SIG-M5 treated with dmso at 0.1 percent for 504 hours (cell line): ENCODE measurements around the gene CSNK2A3.
A peak's percentile ranks its signal among the peaks of the same experiment; 100 is the strongest.
"Not testable (repeated sequence)": the region's sequence is repeated elsewhere in the genome, so short reads cannot be mapped to it uniquely, and the experiment has no call there.

ENCODE experiments used
- DNase-seq: peaks from one replicate; lab custom pipeline; 2025; ENCODE audit not compliant: unreplicated experiment; lab: John Stamatoyannopoulos, UW

The CSNK2A3 gene

DNA sequence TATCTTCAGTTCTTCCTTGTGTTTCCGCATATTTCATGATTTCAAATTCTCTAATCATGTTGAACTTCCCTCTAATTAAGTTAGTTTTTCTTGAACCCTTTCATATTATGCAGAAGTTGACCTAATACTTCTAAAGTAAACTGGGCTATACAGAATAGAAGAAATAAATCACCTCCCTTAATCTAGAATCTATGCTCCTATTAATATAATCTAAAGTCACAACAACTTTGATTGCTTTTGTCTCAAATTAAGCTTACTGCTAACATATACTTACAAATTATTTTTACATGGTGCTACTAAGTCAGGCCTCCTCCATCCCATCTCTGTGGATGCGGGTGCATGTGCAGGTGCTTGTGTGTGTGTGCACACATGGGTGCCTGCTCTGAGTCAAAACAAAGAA, 27.3 kb upstream of the CSNK2A3 start:
- DNase-seq: no peak

DNA sequence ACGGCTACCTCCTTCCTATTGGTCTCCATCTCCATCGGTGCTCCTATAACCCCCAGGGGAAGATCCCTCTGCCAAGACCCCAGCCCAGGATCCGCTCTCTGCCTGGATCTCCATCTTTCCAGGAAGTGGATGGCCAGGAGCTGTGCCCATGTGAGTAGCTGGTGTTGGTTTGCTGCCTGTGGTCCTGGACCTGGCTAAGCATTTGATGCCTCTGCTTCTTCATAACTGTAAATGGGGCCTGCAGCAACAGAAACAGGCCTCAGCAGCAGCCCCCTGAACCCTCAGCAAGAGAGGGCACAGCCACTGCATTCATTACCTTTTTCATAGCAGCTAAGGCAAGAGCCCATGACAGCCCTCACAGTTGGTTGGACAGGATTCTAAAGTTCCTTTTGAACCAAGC, 26.6 kb upstream of the CSNK2A3 start:
- DNase-seq: no peak

DNA sequence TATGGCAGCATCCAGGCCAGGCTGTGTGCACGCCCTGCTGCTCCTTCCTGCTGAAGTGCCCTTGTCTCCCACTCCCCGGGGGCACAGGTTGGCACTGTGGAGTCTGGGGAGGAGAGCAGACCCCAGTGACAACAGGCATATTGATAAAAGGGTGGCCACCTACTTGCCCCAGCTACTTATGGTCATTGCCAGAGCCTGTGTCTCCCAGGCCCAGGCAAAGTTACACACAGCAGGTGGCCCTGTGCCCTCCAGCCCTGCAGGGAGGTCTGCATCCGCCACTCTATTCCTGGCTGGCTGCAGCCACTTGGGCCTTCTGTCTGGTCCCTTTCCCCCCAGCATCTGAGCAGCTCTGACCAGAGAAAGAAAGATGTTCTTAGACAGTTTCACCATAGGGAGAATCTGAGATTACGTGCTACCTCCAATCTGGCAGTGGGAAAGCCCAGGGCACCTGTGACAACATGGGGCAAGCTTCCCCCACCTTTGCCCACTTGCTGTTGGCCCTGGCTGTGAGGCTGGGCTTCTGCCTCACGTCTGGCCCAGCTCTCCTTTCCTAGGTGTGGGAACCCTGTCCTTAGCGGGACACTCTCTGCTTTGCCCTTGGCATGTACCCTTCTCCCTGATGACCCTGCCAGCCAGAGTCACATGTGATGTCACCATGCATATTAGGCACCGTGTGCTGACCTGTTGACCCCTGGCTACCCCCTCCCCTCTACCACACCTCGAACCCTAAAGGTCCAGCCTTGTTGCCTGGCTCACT, 25.3 kb upstream of the CSNK2A3 start:
- no peak for DNase-seq

DNA sequence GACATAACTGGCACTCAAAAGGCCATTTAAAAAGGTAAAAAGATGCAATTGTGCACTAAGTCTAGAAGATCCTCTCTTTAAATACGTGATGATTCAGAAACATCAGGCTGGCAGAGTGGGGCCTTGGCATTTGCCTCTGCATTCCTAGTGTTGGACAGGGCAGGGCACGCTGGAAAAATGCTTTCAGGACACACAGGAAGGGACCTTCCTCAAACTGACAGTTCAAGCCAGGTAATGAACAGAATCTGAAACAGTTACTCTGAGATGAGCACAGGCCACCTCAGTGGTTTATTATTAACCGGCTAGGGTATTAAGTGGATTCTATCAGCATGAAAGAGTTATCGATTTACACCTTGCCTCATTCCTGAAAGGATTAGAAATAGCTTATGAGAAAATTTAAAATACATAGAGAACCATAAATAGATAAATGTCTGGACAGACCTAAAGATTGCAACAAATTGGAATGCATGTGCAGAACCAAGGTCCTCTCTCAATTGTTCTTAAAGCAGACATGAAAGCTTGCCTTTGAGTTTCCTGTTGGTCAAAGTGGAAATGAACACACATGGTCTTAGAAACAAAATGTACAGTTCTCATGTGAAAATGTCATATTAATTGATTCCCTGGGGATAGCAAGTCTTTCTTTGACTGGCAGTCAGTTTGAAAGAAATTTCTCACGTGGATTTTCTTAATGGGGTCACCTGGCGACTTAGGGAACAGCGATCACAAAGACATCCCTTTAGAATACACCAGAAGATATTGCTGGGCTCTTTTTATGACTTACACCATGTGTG, 21.5 kb upstream of the CSNK2A3 start:
- no peak for DNase-seq

DNA sequence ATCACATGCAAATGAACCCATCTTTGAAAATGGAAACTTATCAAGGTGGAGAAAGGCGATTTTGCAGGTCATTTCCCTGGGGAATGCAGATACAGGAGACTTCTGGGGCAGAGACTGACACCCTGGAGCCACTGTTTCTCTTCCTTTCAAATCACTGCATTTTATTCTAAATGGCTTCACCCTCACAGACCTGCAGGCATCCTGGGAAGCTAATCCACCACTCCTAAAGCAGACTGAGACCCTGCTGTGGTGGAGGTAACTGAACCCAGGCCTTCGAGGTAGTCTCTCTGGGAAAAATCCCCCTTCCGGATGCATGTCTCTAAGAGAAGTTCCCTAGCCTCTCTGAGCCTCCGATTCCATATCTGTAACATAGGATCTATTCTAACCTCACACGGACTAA, 20.9 kb upstream of the CSNK2A3 start:
- DNase-seq: no peak

DNA sequence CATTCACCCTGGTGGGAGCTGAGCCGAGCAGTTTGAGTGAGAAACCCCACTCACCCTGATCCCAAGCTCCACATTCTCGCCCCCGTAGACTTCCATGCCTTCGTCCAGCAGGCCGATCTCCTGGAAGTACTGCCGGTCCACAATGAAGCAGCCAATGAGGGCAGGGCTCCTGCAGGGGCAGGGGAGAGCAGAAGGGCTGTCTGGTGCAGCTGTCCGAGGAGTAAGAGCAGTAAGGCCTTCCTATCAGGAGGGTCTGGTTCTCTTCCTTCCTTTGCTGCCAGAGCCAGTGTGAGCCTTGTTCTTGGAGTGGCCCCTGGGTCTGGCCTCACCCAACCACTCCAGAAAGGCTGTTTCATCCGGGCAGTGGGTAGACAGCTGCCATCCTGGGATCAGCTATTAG, 19.4 kb upstream of the CSNK2A3 start:
- DNase-seq: no peak

DNA sequence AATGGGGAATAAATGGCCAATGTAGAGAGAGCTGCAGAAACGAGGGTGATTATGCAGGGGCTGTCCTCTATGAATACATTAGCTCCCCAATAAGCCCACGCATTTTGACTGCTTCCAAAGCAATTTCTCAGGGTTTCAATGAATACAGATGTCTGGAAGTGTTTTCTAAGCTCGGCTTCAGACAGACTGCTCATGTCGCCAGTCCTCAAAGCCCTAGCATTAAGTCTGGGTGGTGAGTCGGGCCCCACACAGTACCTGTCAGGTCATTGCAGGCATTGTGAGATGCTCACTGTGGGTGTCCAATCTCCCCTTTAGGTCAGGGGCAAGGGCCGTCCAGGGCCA, 17.9 kb upstream of the CSNK2A3 start:
- DNase-seq: no peak

DNA sequence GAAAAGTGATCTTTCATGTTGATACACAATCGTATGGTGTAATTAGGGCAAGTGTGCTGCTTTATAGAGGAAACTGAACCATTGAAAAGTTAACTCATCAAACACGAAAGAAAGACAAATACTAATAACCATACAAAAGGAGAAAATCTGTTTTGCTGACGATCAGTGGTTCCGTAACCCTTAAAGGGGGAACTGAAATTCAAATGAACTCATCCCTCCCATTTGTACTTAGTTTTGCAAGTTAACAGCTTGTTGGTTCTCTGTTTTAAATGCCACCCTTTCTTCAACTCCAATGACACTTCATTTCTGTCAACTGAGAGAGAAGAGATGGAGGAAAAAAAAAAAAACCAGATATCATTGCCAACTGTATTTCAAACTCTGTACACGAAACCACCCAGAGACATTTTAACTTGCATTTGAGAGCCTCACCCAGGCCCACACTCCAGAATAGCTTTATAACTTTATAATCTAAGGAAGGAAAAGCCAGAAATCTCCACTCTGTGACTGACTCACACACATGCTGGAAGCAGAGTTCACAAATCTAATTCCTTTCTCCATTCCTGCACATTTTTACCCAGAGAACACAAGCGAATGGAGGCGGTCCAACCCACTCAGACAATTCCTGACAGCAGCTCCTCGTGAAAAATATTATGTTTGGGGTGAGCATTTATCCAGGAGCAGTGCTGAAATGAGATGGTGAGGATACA, 17.4 kb upstream of the CSNK2A3 start:
- peak; percentile 83 for DNase-seq

DNA sequence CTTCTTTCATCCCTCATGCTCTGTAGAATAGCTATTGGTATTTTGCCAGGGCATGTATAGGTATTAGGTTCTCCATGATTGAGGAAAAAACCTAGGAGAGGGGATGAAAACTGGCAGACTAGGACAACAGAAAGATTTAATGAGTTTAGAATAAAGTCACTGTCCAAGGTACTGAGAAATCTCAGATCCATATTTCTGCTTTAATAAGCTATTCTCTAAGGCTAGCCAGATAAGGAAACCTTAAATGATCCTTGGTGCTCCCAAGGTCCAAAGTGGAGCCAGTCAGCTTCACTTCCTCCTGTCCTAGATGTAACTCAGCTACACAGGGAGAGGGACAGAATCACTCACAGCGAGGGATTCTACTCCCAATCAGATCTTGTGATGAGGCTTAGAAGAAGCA, 13.7 kb upstream of the CSNK2A3 start:
- no peak for DNase-seq

DNA sequence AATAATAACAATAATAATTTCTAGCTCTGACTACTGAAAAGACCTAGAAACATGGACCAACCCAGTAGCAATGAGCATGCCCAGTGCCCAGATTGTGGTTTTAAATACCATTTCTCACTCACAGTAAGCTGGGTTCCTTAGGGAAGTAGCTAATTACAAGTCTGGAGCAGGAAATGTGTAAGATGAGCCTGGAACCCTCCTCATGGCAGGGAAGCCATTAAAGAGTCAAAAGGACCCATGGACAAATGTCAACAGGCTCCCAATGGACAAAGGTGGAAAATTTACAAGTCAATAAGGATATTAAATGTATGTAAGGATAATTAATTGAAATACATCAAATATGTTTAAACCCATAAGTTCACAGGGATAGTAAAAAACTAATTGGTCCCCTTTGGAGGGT, 10.6 kb upstream of the CSNK2A3 start:
- DNase-seq: no peak

DNA sequence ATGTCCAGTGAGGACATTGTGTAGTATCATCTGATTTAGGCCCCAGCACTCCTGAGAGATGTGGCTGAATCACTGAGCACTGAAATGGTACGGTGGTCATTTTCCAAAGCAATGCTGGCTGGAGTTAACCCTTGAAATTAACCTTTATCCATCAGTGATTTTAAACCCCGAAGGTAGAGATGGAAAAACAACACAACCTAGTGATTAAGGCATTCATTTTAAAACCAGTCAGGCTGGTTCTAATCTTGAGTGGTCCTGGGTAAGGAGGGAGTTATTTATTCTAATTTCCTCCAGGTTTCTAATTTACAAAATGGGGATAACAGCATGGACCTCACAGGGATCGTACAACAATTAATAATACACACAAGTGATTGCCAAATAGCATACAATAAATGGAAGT, 6.6 kb upstream of the CSNK2A3 start:
- DNase-seq: no peak

DNA sequence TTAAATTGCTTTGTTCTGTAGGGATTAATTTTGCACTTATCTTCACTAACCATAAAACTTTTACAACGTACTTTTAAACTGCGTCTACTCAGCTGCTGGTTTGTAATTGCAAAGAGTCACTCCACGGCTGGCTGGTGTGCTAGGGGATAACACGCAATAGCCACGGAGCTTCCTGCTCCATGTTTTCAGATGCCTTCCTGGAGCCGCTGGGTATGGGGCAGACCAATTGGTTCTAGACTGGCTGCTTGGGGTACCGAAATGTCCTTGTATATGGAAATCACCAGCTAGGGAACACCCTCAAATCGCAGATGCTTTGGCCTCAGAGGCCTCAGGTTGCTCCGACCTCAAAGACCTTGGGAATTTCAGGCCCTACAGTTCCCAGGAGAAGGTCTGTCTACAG, 3.8 kb upstream of the CSNK2A3 start:
- no peak for DNase-seq

DNA sequence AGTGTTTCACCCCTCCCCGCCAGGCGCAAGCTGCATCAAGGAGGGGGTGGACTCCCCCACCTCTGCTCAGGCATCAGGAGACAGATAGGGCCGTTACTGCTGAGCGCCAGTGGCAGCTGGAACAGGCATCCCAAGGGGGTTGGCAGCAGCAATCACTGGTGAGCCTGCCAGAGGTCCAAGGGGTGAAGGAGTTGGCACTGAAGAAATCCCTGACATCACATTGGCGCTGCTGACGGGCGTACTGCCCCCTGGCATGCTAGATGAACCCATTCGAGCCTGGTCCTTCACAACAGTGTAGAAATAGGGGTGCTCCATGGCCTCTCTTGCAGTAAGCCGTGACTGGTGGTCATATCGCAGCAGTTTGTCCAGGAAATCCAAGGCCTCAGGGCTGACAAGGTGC, 1.2 kb downstream of the CSNK2A3 start:
- DNase-seq: not testable (repeated sequence)

DNA sequence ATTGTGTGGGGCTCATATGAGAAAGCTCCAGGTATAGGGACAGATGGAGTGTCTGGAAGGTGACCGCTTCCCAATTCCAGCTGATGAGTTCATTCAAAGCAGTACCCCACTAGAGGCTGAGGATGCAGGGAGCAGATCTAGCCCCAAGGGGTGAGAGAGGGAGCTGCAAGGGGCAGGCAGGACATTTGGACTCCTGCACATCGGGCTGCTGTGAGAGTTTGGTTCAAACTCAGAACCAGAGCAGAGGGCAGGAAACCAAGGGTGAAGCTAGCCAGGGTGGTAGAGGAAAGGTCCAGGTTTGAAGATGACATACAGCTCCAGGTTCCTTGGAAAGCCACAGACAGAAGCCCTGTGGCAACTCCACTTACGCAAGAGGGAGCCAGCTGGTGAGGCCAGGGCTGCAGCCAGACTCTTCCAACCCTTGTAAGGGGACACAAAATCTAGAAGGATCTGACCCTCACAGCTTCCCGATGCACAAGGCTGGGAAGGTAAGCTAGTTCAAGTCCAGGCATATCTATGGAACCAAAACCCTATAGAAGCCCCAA, 1.9 kb downstream of the CSNK2A3 start:
- no peak for DNase-seq

DNA sequence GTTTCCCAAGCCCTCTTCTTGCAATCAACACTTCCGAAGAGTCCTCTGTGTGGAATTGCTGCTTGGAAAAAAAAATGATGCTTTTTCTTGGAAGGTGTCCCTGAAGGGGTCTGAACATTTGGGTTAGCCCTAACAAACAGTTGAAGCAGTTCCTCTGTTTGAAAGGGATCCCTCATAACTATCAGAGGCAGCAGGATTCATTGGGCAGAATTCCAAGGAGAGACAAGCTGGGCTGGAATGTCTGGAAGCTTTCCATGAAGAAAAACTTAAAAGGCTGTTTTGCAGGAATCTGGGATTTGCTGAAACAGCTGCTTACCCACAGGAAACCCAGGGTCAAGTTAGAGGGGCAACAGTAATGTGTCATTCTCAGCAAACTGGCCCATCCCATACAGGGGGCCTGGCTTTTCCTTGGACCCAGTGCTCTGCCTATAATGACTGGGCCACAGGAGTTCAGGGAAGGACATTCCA, 3.1 kb downstream of the CSNK2A3 start:
- no peak for DNase-seq

DNA sequence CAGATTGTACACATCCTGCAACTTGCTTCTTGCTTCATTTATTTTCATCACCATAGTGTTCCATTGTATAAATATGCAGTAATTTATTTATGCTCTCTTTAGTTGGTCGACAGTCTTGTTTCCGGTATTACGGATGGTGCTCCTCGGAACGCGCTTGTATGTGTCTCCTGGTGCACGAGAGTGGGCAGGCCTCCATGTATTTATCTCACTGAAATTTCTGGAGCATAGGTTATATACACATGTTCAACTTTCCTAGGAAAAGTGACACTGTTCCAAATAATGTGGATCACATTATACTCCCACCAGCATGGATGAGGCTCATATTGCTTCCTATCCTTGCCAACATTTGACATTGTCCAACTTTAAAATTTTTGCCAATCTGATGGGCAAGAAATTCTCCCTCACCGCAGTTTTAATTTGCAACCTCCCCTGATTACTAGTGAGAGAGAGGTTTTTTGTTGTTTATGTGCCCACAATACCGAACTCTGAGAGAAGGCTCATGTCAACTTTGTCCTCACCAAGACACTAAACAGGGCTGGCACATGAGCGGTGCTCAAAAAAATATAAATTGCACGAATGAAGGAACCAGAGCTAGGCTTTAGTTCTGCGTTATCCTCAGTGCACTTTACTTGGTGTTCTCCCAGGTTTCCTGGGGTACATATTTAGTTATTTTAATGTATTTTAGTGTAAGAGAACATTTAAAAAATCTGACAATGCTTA, 3.8 kb downstream of the CSNK2A3 start:
- no peak for DNase-seq

DNA sequence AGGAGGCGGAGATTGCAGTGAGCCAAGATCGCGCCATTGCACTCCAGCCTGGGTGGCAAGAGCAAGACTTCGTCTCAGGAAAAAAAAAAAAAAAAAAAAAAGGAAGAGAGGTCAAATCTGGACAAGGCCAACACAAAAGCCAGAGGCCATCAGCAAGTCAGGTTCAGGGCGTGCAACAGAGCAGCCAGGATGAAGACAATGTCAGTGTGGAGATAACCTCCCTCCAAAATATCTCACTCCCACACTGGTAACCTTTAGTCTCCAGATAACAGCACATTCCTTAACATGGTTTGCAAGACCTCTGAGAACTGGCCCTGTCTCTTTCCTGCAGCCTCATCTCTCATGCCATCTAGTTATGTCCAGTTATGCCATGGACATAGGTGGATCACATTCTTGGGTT, 4.7 kb downstream of the CSNK2A3 start:
- DNase-seq: no peak

DNA sequence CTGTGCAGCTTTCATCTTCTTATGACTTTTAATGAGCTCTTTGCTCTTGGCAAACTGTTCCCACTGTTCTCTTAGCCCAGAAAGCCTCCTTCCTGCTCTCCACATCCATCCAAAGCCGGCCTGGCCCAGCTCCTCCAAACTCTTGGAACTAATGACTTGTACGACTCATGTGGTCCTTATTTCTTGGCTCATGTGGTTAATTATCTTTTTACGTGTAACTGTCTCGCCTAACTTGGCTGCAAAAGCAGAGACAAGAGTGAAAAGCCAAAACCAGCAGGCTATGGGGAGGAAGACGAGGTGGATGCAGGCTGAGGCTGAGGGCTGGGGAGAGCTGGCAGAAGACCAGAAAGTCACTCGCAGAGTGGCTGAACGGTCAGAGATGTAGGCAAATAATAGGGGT, 5.5 kb downstream of the CSNK2A3 start:
- no peak for DNase-seq

DNA sequence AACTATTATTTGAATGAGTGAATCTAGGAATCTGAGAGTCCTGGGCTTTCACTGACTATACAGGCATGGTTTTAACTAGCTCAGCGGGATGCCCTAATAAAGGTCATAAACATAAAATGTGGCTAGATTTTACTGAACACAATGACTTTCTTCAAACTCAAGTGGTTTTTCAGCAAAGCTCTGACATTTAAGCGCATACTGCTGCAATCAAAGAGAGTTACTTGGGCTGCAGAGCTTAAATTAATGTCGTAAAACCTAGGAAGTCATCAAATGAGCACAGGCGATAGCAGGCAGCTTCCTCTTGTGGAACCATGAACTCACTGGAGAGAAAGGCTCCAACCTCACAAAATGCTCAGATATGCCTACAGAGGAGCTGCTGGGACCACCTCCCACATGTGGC, 6.7 kb downstream of the CSNK2A3 start:
- no peak for DNase-seq

DNA sequence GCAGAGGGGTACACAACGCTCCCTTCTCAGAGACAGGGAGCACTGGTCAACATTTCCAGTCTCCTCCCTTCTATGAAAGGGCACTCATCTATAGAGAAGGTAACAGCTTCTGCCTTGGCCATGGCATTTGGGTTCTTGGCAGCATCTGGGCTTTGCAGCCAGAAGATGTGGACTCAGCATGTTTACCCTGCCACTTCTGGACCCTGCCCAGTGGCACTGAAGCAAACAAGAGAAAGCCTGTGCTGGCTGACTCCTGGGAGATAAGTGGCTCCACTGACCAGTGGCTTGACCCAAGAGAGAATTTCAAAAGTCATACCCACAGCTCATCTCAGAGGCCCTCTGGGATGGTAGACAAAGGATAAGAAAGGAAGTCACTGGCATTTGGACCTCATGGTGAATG, 8.0 kb downstream of the CSNK2A3 start:
- DNase-seq: no peak

DNA sequence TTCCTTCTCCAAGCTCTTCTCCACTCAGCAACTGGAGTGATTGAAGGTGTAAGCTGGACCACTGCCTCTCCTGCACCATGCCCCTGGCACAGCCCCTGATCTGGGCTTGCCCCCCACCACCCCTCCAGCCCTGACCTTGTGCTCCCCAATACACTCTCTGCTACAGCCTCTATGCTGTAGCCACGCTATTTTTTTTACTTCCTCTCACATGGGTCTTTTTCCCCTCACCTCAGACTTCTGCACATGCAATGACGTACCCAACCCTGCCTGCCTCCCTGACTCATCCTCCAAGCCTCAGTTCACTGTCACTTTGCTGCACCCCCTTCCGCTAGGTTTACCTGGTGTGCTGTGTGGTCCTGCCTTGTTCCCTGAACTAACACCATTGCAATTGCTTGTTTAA, 9.0 kb downstream of the CSNK2A3 start:
- DNase-seq: no peak
